T-helper 9 cell (primary cell): ENCODE measurements around the gene BTBD9.

Source experiments
- DNase-seq: peaks from one replicate; pipeline ENCODE4 v3.0.0-alpha.2; 2020

The BTBD9 gene

GRCh38 chr6:38323216-38323615 is 316.5 kb downstream of the BTBD9 start:
- no peak for DNase-seq

GRCh38 chr6:38322138-38322537 is 317.6 kb downstream of the BTBD9 start:
- no peak for DNase-seq

- DNase-seq: no peak
Measured at GRCh38 chr6:38320843-38321242, 318.9 kb downstream of the BTBD9 start.

GRCh38 chr6:38320358-38320757 is 319.4 kb downstream of the BTBD9 start:
- DNase-seq: no peak

- DNase-seq: no peak
Measured at GRCh38 chr6:38319256-38320212, 320.2 kb downstream of the BTBD9 start.

GRCh38 chr6:38316099-38316868 is 323.4 kb downstream of the BTBD9 start:
- no peak for DNase-seq

- DNase-seq: no peak
Measured at GRCh38 chr6:38311201-38311600, 328.5 kb downstream of the BTBD9 start.

GRCh38 chr6:38310061-38310460 is 329.7 kb downstream of the BTBD9 start:
- DNase-seq: no peak

GRCh38 chr6:38307740-38308139 is 332.0 kb downstream of the BTBD9 start:
- no peak for DNase-seq

- DNase-seq: no peak
Measured at GRCh38 chr6:38306931-38307330, 332.8 kb downstream of the BTBD9 start.

- DNase-seq: no peak
Measured at GRCh38 chr6:38305995-38306681, 333.6 kb downstream of the BTBD9 start.

- no peak for DNase-seq
Measured at GRCh38 chr6:38302838-38303237, 336.9 kb downstream of the BTBD9 start.

- no peak for DNase-seq
Measured at GRCh38 chr6:38302081-38302480, 337.6 kb downstream of the BTBD9 start.

GRCh38 chr6:38290133-38290799 is 349.5 kb downstream of the BTBD9 start:
- DNase-seq: no peak

- DNase-seq: no peak
Measured at GRCh38 chr6:38287487-38287886, 352.2 kb downstream of the BTBD9 start.

GRCh38 chr6:38284802-38285394 is 354.8 kb downstream of the BTBD9 start:
- DNase-seq: no peak

GRCh38 chr6:38283734-38284362 is 355.9 kb downstream of the BTBD9 start:
- no peak for DNase-seq

GRCh38 chr6:38282911-38283310 is 356.8 kb downstream of the BTBD9 start:
- no peak for DNase-seq

- DNase-seq: no peak
Measured at GRCh38 chr6:38281126-38281525, 358.6 kb downstream of the BTBD9 start.

- no peak for DNase-seq
Measured at GRCh38 chr6:38279963-38280588, 359.7 kb downstream of the BTBD9 start.

GRCh38 chr6:38279423-38279822 is 360.3 kb downstream of the BTBD9 start:
- no peak for DNase-seq
